ENCODE data around the gene SMAD9.

GRCh38 chr13:36858290-36858689 lies 61.7 kb downstream of the SMAD9 start:
- no peak for TF ChIP-seq GTF2F1 (IDR thresholded peaks at IDR 0.05; ENCODE audit: borderline replicate concordance, low read depth, low read length)
- TF ChIP-seq EP300 (IDR thresholded peaks at IDR 0.05; ENCODE audit: borderline replicate concordance in 1 of 2, low read depth in 2 of 2, low read length in 2 of 2) = no peak
- TF ChIP-seq, protein P1, sequence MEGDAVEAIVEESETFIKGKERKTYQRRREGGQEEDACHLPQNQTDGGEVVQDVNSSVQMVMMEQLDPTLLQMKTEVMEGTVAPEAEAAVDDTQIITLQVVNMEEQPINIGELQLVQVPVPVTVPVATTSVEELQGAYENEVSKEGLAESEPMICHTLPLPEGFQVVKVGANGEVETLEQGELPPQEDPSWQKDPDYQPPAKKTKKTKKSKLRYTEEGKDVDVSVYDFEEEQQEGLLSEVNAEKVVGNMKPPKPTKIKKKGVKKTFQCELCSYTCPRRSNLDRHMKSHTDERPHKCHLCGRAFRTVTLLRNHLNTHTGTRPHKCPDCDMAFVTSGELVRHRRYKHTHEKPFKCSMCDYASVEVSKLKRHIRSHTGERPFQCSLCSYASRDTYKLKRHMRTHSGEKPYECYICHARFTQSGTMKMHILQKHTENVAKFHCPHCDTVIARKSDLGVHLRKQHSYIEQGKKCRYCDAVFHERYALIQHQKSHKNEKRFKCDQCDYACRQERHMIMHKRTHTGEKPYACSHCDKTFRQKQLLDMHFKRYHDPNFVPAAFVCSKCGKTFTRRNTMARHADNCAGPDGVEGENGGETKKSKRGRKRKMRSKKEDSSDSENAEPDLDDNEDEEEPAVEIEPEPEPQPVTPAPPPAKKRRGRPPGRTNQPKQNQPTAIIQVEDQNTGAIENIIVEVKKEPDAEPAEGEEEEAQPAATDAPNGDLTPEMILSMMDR (IDR thresholded peaks at IDR 0.05; ENCODE audit: control extremely low read depth in 1 of 3, insufficient read depth in 1 of 3, low read depth in 1 of 3, low read length in 3 of 3) = peak in 2 of 3 experiments; percentile 69 to 71; a peak in 3 of 4 replicates
- TF ChIP-seq POLR2AphosphoS5 (IDR thresholded peaks at IDR 0.05; ENCODE audit: low read depth, low read length) = no peak
- TF ChIP-seq MAX (IDR thresholded peaks at IDR 0.05) = no peak
- no peak for TF ChIP-seq MAFK (IDR thresholded peaks at IDR 0.05; ENCODE audit: low read depth, low read length)
- no peak for TF ChIP-seq EZH2 (IDR thresholded peaks at IDR 0.05; ENCODE audit: low read depth, low read length, severe bottlenecking)
- TF ChIP-seq, protein P2, sequence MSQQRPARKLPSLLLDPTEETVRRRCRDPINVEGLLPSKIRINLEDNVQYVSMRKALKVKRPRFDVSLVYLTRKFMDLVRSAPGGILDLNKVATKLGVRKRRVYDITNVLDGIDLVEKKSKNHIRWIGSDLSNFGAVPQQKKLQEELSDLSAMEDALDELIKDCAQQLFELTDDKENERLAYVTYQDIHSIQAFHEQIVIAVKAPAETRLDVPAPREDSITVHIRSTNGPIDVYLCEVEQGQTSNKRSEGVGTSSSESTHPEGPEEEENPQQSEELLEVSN (IDR thresholded peaks at IDR 0.05) = no peak
- no peak for TF ChIP-seq RNF2 (IDR thresholded peaks at IDR 0.05; ENCODE audit: borderline replicate concordance, low read depth, low read length, missing control alignments, poor library complexity, severe bottlenecking)
- no peak for TF ChIP-seq ZNF274 (IDR thresholded peaks at IDR 0.05; ENCODE audit: borderline replicate concordance, extremely low read depth, low read length)
- TF ChIP-seq CEBPB (IDR thresholded peaks at IDR 0.05; ENCODE audit: low read depth, low read length) = no peak
- TF ChIP-seq CBX8 (IDR thresholded peaks at IDR 0.05; ENCODE audit: borderline replicate concordance, low read depth, low read length) = no peak
- no peak for TF ChIP-seq TEAD4 (IDR thresholded peaks at IDR 0.05; ENCODE audit: low read depth, low read length)
